Measurements from ENCODE around the gene IKZF5. TPM values are rescaled to one million over a fixed set of nuclear protein-coding genes. Genes with fewer than 3 reads are reported as not detected.
A peak's percentile ranks its signal among the peaks of the same experiment; 100 is the strongest.

IKZF5 gene
- total and polyA plus RNA-seq, 9 of the 15 experiments (the other 6 are each of a cell fraction or from before 2014, with no cell fraction given): 3.8 to 19.6 (median 12.4) TPM

DNA sequence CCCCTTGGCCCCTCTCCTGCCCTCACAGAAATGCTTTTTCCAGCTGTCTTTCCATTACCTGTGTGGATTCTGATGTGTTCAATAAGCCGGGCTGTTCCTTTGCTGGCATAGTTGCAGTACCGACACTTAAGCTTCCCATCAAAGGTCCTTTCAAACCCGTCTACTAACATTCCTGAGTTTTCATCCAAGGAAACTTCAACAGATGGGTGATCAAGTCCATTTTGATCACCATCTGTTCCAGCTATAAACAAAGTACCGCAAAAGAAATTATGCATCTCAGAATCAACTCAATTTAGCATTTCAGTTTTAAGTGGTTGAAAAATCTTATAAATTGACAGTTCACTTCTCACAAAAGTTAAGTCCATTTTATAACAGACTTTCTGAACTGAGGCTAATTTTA, 12.7 kb downstream of the IKZF5 start:
- no peak for DNase-seq (ENCODE audit: extremely low read depth in 1 of 4, low spot score in 3 of 4)
- intact Hi-C loops (cut with micrococcal nuclease) (no loop called here), in situ Hi-C loops (cut with MboI) (no loop called here)
- no peak for FAIRE-seq
- POLR2A ChIA-PET: no interaction called here
- no peak for TF ChIP-seq PPARD (CRISPR knock-in tag; IDR thresholded peaks at IDR 0.05)
- TF ChIP-seq MAFF (IDR thresholded peaks at IDR 0.05; ENCODE audit: low read length): no peak
- no TSS peak for BruUV-seq (replicated peaks)
- WGBS (ENCODE audit: insufficient coverage, low coverage, missing lambda C conversion rate): 100% methylated on average over 2 of the region's 4 CpGs
- no peak overlapping the region for H3K9ac ChIP-seq (ENCODE audit: insufficient read depth in 1 of 2, low read depth in 2 of 2, low read length in 2 of 2)
- CTCF ChIA-PET (ENCODE audit: low intra/inter-chr PET ratio): no interaction called here
- peaks cover 22% of the 10 kb centered on the region for H3K79me2 ChIP-seq (ENCODE audit: control insufficient read depth, insufficient read depth, low read length)
- no peak overlapping the region for H3K4me2 ChIP-seq (ENCODE audit: insufficient read depth, low read length)
- no peaks in the 10 kb centered on the region for H4K20me1 ChIP-seq (replicated peaks; ENCODE audit: control insufficient read depth, insufficient read depth, low read length)
- ATAC-seq: no peak
- no peaks in the 10 kb centered on the region for H3K9me1 ChIP-seq (ENCODE audit: control insufficient read depth, insufficient read depth, low read length)
- no peaks in the 10 kb centered on the region for H3K9me3 ChIP-seq (replicated peaks; ENCODE audit: control insufficient read depth, insufficient read depth, low read depth, low read length)
- no peak overlapping the region for H2AFZ ChIP-seq (ENCODE audit: low read depth, low read length)
- H3K27ac ChIP-seq (ENCODE audit: extremely low read depth, low read depth, low read length): no peak overlapping the region
- H3K4me1 ChIP-seq (replicated peaks in 1 of 2; ENCODE audit: control insufficient read depth in 2 of 2, insufficient read depth in 2 of 2, low read length in 2 of 2): no peaks in the 10 kb centered on the region; a peak in 1 of 5 replicates
- peaks cover 66% of the 10 kb centered on the region for H3K36me3 ChIP-seq (ENCODE audit: control insufficient read depth, insufficient read depth, low read length)
- no peaks in the 10 kb centered on the region for H3K27me3 ChIP-seq (ENCODE audit: control insufficient read depth in 2 of 2, insufficient read depth in 2 of 2, low read length in 2 of 2)
- H3K4me3 ChIP-seq: no peak overlapping the region

- Histone ChIP-seq H3K27ac (ENCODE audit: extremely low read depth, low read depth, low read length) (no peak overlapping the region), H3K4me3 (no peak overlapping the region), H3K9me1 (ENCODE audit: control insufficient read depth, insufficient read depth, low read length) (no peaks in the 10 kb centered on the region), H3K36me3 (ENCODE audit: control insufficient read depth, insufficient read depth, low read length) (peaks cover 63% of the 10 kb centered on the region; the same call in 2 of the 3 replicates), H3K27me3 (ENCODE audit: control insufficient read depth in 2 of 2, insufficient read depth in 2 of 2, low read length in 2 of 2) (no peaks in the 10 kb centered on the region), H3K4me2 (ENCODE audit: insufficient read depth, low read length) (no peak overlapping the region), H3K9ac (ENCODE audit: insufficient read depth in 1 of 2, low read depth in 2 of 2, low read length in 2 of 2) (no peak overlapping the region), H3K4me1 (replicated peaks in 1 of 2; ENCODE audit: control insufficient read depth in 2 of 2, insufficient read depth in 2 of 2, low read length in 2 of 2) (no peaks in the 10 kb centered on the region), H3K9me3 (replicated peaks; ENCODE audit: control insufficient read depth, insufficient read depth, low read depth, low read length) (no peaks in the 10 kb centered on the region), H2AFZ (ENCODE audit: low read depth, low read length) (no peak overlapping the region), H4K20me1 (replicated peaks; ENCODE audit: control insufficient read depth, insufficient read depth, low read length) (no peaks in the 10 kb centered on the region), H3K79me2 (ENCODE audit: control insufficient read depth, insufficient read depth, low read length) (peaks cover 2% of the 10 kb centered on the region; the same call in 2 of the 3 replicates)
- intact Hi-C loops (cut with micrococcal nuclease): no loop called here
- TF ChIP-seq MAFG (tag; conservative IDR thresholded peaks at IDR 0.05) (peak; percentile 33; the same call in 1 of the 2 replicates), EP400 (IDR thresholded peaks at IDR 0.05) (no peak), RBFOX2 (IDR thresholded peaks at IDR 0.05; ENCODE audit: low read depth, low read length) (no peak), CEBPG (CRISPR knock-in tag; IDR thresholded peaks at IDR 0.05) (no peak), CEBPG (tag; conservative IDR thresholded peaks at IDR 0.05 in 1 of 2, IDR thresholded peaks at IDR 0.05 in 1 of 2) (no peak), ZNF23 (CRISPR knock-in tag; IDR thresholded peaks at IDR 0.05) (no peak), PURB (CRISPR knock-in tag; IDR thresholded peaks at IDR 0.05; ENCODE audit: low read depth) (no peak), MAFF (IDR thresholded peaks at IDR 0.05; ENCODE audit: low read length) (peak; percentile 33; the same call in 1 of the 2 replicates), MAFK (IDR thresholded peaks at IDR 0.05; ENCODE audit: low read length) (peak; percentile 44; the same call in 1 of the 2 replicates), C11orf30 (IDR thresholded peaks at IDR 0.05; ENCODE audit: low read depth) (peak; percentile 64), ZNF316 (IDR thresholded peaks at IDR 0.05) (peak; percentile 72)
- FAIRE-seq: no peak
- in situ Hi-C loops (cut with MboI): no loop called here
- CTCF ChIA-PET (ENCODE audit: low intra/inter-chr PET ratio): no interaction called here
- DNase-seq (ENCODE audit: extremely low read depth in 1 of 4, low spot score in 3 of 4): no peak
- POLR2A ChIA-PET: no interaction called here
- no peak; the same call in 2 of the 3 replicates for ATAC-seq
- no TSS peak for BruUV-seq (replicated peaks)
- 92% methylated on average over 5 of the region's 6 CpGs for WGBS (ENCODE audit: insufficient coverage, low coverage, missing lambda C conversion rate)
Observed at GRCh38 chr10:122993797-122994336, 14.7 kb downstream of the IKZF5 start.

Data from K562 (cell line).